Coronary artery (tissue), 2 donors: ENCODE results near the gene DMRTB1.

Experiments
- DNase-seq: peaks from one replicate; pipeline ENCODE4 v3.0.0-alpha.2; 2017; ENCODE audit warnings: low spot score
- H3K27ac ChIP-seq, 2 donors: fragments of 200-600 bp; sonication (generic); one replicate each; pipeline ENCODE4 v1.5.1; 2016 to 2019
- H3K4me3 ChIP-seq: fragments of 200-600 bp; sonication (generic); 2 replicates; pipeline ENCODE4 v1.5.1; 2016; ENCODE audit warnings: mild to moderate bottlenecking, moderate library complexity
- TF ChIP-seq, protein P1 (sequence below): fragments of 200-600 bp; sonication (generic); IDR thresholded peaks from one replicate; pipeline ENCODE4 v1.5.1; 2019; ENCODE audit warnings: antibody characterized with exemption

The DMRTB1 gene

DNA sequence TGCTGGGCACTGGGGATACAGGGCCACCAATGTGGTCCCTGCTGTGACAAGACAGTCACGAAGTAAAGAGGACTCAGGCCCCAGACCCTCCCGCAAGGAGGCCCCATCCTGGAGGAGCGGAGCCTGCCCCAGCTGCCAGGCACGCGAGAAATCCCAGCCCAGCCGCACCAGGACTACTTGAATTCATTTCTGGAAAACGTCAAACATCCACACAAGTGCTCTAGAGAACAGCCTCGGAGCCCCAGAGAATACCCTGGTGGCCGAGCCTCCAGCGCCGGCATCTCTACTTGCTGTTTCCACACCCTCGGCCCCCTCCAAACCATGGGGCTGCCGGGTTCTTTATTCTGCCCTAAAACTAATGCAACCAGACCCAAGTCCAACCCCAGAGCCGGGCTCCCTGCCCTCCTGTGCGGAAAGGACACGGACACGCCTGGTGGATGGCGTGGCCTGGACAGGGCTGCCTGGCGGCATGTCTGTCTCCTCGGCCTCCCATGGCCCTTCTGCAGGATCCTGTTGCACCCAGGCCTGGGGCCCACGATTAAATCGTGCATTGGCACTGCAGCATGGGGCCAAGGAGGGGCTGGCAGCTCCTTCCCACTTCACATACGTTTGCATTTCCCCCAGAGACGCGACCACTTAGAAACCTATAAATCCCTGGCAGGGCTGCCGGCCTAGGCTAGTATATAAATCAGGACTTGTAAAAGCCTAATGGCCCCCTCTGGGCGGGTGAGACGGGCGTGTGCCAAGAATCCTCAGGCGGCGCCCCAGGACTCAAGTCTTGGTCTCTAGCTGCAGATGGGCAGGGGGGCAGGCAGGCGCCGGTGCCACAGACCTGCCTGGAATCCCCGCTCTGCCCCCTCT, 41.2 kb downstream of the DMRTB1 start:
- no peak overlapping the region for H3K27ac ChIP-seq
- no peak for DNase-seq
- H3K4me3 ChIP-seq: no peak overlapping the region
- TF ChIP-seq, protein P1, sequence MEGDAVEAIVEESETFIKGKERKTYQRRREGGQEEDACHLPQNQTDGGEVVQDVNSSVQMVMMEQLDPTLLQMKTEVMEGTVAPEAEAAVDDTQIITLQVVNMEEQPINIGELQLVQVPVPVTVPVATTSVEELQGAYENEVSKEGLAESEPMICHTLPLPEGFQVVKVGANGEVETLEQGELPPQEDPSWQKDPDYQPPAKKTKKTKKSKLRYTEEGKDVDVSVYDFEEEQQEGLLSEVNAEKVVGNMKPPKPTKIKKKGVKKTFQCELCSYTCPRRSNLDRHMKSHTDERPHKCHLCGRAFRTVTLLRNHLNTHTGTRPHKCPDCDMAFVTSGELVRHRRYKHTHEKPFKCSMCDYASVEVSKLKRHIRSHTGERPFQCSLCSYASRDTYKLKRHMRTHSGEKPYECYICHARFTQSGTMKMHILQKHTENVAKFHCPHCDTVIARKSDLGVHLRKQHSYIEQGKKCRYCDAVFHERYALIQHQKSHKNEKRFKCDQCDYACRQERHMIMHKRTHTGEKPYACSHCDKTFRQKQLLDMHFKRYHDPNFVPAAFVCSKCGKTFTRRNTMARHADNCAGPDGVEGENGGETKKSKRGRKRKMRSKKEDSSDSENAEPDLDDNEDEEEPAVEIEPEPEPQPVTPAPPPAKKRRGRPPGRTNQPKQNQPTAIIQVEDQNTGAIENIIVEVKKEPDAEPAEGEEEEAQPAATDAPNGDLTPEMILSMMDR: no peak

DNA sequence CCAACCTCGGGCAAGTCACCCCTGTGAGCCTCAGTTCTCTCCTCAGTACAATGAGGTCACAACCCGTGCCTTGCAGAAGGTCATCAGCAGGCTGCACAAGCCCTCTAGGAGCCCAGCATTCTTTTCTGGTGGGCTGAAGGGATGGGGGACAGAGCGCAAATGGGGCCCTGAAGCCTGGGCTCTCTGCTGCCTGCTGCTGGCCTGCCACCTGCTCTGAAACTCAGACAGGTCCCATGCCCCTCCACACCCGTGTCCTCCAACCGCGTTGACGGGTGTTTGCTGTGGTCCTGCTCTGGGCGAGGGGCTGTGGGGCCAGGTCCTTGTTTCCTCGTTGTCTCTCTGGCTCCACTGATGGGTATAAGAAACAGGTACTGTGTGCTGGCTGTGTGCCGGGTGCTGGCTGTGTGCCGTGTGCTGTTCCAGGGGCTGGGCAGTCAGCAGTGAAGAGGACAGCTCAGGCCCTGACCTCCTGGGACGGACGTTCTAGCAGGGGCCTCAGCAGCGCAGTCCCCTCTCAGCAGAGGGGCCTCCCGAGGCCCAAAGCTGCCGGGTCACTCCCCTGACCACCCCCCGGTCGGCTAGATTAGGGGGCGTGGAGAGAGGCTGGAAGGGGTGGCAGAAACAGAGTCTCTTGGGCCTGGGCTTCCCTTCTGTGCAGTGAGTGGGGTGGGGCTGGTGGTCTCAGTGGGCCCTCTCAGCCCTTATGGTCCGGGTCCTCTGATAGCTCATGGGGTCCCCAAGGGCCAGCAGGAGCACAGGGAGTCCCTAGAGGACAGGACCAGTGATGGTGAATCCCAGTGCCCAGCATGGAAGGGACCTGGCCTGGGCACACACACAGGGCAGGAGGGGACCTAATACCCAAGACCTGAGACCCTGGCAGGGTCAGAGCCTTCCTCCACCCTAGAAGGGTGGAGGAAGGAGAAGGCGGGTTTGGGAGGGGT, 42.1 kb downstream of the DMRTB1 start:
- Histone ChIP-seq H3K4me3 (no peak overlapping the region), H3K27ac (no peak overlapping the region)
- DNase-seq: no peak
- TF ChIP-seq, protein P1: no peak

DNA sequence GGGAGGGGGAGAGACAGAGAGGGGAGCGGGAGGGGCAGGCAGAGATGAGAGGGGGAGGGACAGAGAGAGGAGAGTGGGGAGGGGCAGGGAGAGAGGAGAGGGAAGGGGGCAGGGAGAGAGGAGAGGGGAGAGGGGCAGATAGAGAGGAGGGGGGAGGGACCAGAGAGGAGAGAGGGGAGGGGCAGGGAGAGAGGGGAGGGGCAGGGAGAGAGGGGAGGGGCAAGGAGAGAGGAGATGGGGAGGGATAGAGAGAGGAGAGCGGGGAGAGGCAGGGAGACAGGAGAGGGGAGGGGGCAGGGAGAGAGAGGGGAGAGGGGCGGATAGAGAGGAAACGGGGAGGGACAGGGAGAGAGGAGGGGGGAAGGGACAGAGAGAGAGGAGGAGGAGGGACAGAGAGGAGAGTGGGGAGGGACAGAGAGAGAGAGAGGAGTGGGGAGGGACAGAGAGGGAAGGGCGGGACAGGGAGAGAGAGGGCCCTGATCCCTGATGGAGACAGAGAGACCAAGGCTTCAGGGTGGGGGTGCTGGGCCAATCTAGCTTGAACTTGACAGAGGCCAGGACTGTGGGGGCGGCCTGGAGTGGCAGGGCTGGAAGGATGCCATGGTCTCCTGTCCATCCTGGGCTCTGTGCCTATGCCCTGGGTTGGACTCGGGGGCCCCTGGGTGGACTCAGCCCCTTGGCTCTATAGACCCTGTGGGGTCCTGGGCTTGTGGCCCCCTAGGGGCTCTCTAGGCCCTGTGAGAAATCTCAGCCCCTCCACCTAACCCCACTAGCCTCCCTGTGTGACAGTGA, 43.6 kb downstream of the DMRTB1 start:
- H3K27ac ChIP-seq: no peak overlapping the region
- DNase-seq: no peak
- TF ChIP-seq, protein P1: no peak
- no peak overlapping the region for H3K4me3 ChIP-seq

DNA sequence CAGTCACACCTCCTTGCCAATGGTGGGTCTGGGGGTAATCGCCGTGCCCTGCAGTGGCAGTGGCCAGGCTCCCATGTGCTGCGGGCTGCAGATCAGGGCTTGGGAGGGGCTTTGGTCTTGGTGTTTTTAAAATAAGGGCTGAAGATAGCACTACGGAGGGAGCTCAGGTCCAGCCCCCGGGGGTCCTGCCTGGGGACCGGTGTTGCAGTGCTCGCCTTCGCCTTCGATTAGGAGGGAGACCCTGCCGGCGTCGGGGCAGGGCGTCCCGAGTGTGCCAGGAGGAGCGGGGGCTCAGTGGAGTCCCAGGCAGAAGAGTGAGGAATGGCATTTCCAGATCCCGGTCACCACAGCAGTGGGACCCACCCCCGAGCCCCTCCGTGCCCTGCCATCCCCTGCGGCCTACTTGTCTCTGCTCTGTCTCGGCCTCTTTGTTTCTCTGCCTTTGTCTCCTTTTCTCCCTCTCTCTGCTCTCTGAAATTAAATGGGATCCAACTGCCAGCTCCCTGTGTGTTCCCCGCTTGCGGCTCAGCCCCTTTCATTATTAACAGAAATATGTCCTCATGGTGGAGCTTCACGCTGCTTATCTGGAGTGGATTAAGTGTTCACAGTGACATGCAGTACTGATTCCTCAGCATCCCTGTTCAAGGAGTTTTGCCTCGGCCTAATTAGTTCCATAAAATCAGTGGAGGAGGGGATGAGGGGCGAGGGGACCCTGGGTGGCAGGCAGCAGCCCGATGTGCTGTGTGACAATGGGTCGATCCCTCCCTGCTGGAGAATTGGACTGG, 44.4 kb downstream of the DMRTB1 start:
- no peak overlapping the region for H3K27ac ChIP-seq
- H3K4me3 ChIP-seq: no peak overlapping the region
- TF ChIP-seq, protein P1: no peak
- no peak for DNase-seq

DNA sequence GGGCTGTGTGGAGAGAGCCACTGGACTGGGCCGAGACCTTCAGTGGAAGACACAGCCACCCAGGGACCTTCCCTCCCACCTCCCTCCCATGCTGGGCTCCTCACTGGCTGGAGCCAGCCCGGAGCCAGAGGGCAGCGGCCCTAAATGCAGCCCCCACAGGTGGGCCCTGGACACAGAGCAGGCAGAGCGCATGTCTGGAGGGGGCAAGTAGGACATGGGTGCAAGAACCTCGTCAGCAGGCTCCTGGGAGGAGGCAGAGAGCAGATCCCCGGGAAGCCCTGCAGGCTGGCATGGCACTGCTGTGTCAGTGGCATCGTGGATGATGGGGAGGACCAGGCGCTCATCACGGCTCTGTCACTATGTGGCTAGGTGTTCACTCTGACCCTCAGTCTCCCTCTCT, 45.7 kb downstream of the DMRTB1 start:
- Histone ChIP-seq H3K27ac (no peak overlapping the region), H3K4me3 (no peak overlapping the region)
- DNase-seq: no peak
- TF ChIP-seq, protein P1: no peak

DNA sequence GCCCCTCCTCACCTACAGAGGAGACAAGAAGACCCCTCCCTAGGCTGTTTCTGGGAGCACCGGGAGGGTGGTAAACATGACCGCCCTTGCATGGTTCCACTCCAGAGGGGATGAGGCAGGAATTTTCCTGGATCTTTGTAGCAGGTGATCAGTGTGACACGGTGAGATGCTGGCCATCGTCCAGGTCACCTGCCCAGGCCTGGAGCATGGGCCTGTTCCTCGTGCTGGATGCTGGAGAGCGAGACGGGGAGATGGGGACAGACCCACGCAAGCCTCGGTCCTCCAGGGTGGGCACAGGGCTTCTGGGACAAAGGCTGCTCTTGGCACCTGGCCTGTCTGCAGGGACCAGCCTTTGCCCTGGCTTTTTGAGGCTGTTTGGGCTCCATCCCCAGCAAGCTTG, 46.2 kb downstream of the DMRTB1 start:
- no peak overlapping the region for H3K27ac ChIP-seq
- no peak overlapping the region for H3K4me3 ChIP-seq
- TF ChIP-seq, protein P1: no peak
- no peak for DNase-seq
